OCI-M2 (cell line): ENCODE results near the gene STAP1.
"Not testable (repeated sequence)": the region's sequence is repeated elsewhere in the genome, so short reads cannot be mapped to it uniquely, and the experiment has no call there.

ENCODE experiments used
- DNase-seq: peaks from one replicate; lab custom pipeline; 2025; ENCODE audit not compliant: unreplicated experiment; lab: John Stamatoyannopoulos, UW

STAP1 gene

GRCh38 chr4:67615119-67615518 is 56.6 kb downstream of the STAP1 start:
- no peak for DNase-seq

GRCh38 chr4:67616478-67616877 is 58.0 kb downstream of the STAP1 start:
- DNase-seq = no peak

GRCh38 chr4:67624939-67625338 is 66.4 kb downstream of the STAP1 start:
- no peak for DNase-seq

GRCh38 chr4:67632492-67632891 is 74.0 kb downstream of the STAP1 start:
- no peak for DNase-seq

- DNase-seq = no peak
These were observed 76.2 kb downstream of the STAP1 start for GRCh38 chr4:67634741-67635140.

GRCh38 chr4:67635331-67635730 is 76.8 kb downstream of the STAP1 start:
- DNase-seq = no peak

- DNase-seq = not testable (repeated sequence)
These were observed 78.5 kb downstream of the STAP1 start for GRCh38 chr4:67636978-67637377.

- no peak for DNase-seq
These were observed 79.6 kb downstream of the STAP1 start for GRCh38 chr4:67638136-67638535.

GRCh38 chr4:67651536-67651935 is 93.0 kb downstream of the STAP1 start:
- DNase-seq = no peak
